T-helper 17 cell (primary cell): ENCODE results near the gene LCN9. TPM values are rescaled to one million over a fixed set of nuclear protein-coding genes. Genes with fewer than 3 reads are reported as not detected.

Experiments
- ATAC-seq: fragments of 150-1000 bp; cut with Tn5 transposase; 2 replicates; pipeline ENCODE4 v1.10.0; 2021; ENCODE audit warnings: mild to moderate bottlenecking, moderate library complexity
- DNase-seq, 3 donors: peaks; one replicate each; pipeline versions ENCODE4 v3.0.0 to v3.0.0-alpha.2; 2020 to 2021
- H3K9me3 ChIP-seq: one replicate; pipeline ENCODE4 v1.7.0; 2013; ENCODE audit warnings: low read length, mild to moderate bottlenecking; ENCODE audit not compliant: control insufficient read depth, poor library complexity, severe bottlenecking
- H3K27ac Mint-ChIP-seq: one replicate; pipeline ENCODE4 v1.8.0; 2022; ENCODE audit warnings: mild to moderate bottlenecking, moderate library complexity, mixed read lengths
- H3K27me3 Mint-ChIP-seq: one replicate; pipeline ENCODE4 v1.8.0; 2022; ENCODE audit warnings: mixed read lengths
- H3K36me3 Mint-ChIP-seq: one replicate; pipeline ENCODE4 v1.8.0; 2022; ENCODE audit warnings: low read depth, mixed read lengths
- H3K4me1 Mint-ChIP-seq: one replicate; pipeline ENCODE4 v1.8.0; 2022; ENCODE audit warnings: mild to moderate bottlenecking, mixed read lengths
- H3K4me3 Mint-ChIP-seq: one replicate; pipeline ENCODE4 v1.8.0; 2022; ENCODE audit warnings: mild to moderate bottlenecking, moderate library complexity, mixed read lengths
- total RNA-seq, 4 donors: library from RNA in 2 of 4; stranded (reverse) in 2 of 4; gene quantifications; one replicate each; pipeline ENCODE4 v1.2.3 and lab custom pipeline; 2022 to 2026

The LCN9 gene
- total RNA-seq, 2 donors from 2014 or later: not detected

DNA sequence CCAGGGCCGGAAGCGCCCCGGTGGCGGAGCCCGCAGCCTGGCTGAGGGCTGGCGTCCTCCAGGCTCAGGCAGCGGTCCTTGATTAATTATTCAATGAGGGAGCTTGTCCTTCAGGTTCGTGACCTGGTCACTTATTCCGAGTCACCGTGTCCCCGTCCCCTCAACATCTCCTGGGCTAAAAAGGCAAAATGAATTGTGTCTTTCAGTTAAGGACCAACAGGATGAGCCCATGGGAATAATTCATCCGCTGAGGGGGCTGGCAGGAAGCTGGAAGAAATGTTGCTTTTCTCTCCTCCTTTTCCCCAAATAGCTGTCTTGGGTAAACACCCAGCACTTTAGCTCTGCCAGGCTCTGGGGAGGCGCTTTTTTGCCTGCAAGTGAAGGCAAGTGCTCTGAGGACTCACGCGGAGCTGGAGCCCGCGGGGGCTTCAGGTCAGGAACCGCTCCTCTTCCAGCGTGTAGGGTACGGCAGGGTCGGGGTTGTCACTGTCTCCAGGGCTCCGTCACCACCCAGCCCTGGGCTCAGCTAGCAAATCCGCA is 52.0 kb downstream of the LCN9 start:
- peaks cover 4% of the 10 kb centered on the region for H3K4me1 Mint-ChIP-seq
- DNase-seq (no peak), ATAC-seq (no peak)
- no peak overlapping the region for H3K27ac Mint-ChIP-seq
- H3K9me3 ChIP-seq: no peaks in the 10 kb centered on the region
- H3K4me3 Mint-ChIP-seq: no peak overlapping the region
- no peaks in the 10 kb centered on the region for H3K36me3 Mint-ChIP-seq
- peaks cover 54% of the 10 kb centered on the region for H3K27me3 Mint-ChIP-seq

DNA sequence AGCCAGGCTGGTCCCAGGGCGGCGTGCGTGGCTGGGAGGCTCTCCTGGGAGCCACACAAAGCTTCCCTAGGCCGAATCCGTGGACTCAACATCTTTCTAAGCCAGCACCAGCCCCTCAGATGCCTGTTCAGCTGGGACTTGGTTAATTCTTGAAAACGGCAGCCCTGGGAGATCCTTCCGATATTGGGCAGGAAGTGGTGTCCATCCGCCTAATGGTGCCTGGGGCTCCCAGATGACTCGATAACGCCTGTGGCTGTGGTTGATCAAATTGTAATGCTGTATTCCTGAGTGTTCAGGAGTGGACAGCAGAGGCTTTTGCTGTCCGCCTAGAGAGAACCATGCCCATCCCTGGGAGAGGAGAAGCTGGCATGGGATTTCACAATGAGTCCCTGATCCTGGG is 52.9 kb downstream of the LCN9 start:
- no peaks in the 10 kb centered on the region for H3K9me3 ChIP-seq
- H3K36me3 Mint-ChIP-seq: no peaks in the 10 kb centered on the region
- no peak overlapping the region for H3K27ac Mint-ChIP-seq
- peaks cover 4% of the 10 kb centered on the region for H3K4me1 Mint-ChIP-seq
- DNase-seq (no peak), ATAC-seq (no peak)
- H3K4me3 Mint-ChIP-seq: no peak overlapping the region
- peaks cover 54% of the 10 kb centered on the region for H3K27me3 Mint-ChIP-seq

Other genes with a start within 250 kb of the LCN9 start
- 1 to 10 TPM; 2.1 to 2.6 TPM for gene PPP1R26, start 183.5 kb upstream of the LCN9 start, total RNA-seq
- gene MRPS2, start 162.6 kb upstream of the LCN9 start, total RNA-seq: 10 to 100 TPM; 22.3 to 25.0 TPM
- not detected for gene LCN1, start 141.9 kb upstream of the LCN9 start, total RNA-seq
- gene OBP2A, start 117.2 kb upstream of the LCN9 start, total RNA-seq: not detected
- not detected for gene PAEP, start 101.6 kb upstream of the LCN9 start, total RNA-seq
- not detected for gene GLT6D1, start 23.8 kb upstream of the LCN9 start, total RNA-seq
- not detected for gene SOHLH1, start 36.2 kb downstream of the LCN9 start, total RNA-seq
- under 1 TPM; 0.23 to 0.37 TPM for gene KCNT1, start 38.9 kb downstream of the LCN9 start, total RNA-seq
- 10 to 100 TPM; 32.6 to 39.3 TPM for gene CAMSAP1, start 244.2 kb downstream of the LCN9 start, total RNA-seq